ENCODE results near the gene DHX15.

Gene DHX15

DNA sequence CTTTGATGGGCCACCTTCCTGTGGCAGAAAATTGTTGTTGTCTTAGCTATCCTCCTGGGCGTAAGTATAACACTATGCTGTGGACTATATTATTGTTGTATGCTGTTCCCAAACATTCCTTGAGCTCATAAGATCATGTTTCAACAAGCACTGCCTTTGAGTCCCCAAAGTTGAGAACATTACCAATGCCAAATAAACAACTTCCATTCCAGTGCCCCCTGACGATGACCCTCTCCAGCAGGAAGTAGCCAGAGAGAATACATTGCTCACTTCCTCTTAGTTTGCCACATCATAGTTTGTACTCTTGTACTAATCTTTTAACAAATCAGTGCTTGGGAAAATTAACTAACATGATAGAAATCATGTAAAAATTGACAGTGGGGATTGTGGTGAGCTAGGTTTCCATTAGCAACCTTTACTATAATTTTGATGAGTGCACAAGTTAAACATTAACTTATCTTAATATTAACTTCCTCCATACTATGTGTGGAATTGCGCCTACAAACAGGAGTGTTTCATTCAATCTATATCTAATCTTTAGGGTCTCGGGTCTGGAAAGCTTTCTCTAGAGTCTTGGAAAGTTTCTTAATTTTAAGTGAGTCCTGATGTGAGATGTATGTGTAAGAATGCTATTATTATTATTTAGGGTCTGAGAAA, 20.3 kb upstream of the DHX15 start:
- Histone ChIP-seq H4K91ac (ENCODE audit: low read depth, low read length) (no peak overlapping the region), H3K9ac (ENCODE audit: low read length) (no peak overlapping the region), H2AFZ (ENCODE audit: insufficient read depth, low read length, poor library complexity) (no peak overlapping the region), H3K23ac (ENCODE audit: low read length) (no peak overlapping the region), H3K4ac (ENCODE audit: low read depth, low read length) (no peak overlapping the region), H2AK5ac (ENCODE audit: low read length) (no peak overlapping the region), H3K27me3 (ENCODE audit: insufficient read depth, low read length) (no peaks in the 10 kb centered on the region), H3K4me3 (ENCODE audit: low read depth, low read length) (no peak overlapping the region), H3K79me2 (ENCODE audit: control insufficient read depth, insufficient read depth, low read length, poor library complexity) (no peaks in the 10 kb centered on the region), H3K4me1 (ENCODE audit: control insufficient read depth in 1 of 2, insufficient read depth in 2 of 2, low read length in 2 of 2) (no peaks in the 10 kb centered on the region), H3K79me1 (ENCODE audit: low read length) (peaks cover 2% of the 10 kb centered on the region), H3K9me3 (ENCODE audit: insufficient read depth, low read depth, low read length) (no peaks in the 10 kb centered on the region), H3K14ac (ENCODE audit: low read length) (no peak overlapping the region), H2BK5ac (ENCODE audit: low read depth, low read length, poor library complexity) (no peak overlapping the region), H2BK12ac (ENCODE audit: low read length) (no peak overlapping the region), H4K8ac (ENCODE audit: low read depth, low read length) (no peak overlapping the region), H3K36me3 (ENCODE audit: control insufficient read depth in 1 of 2, insufficient read depth in 2 of 2, low read length in 2 of 2) (no peaks in the 10 kb centered on the region), H3K27ac (ENCODE audit: low read depth, low read length) (no peak overlapping the region), H3K18ac (ENCODE audit: low read length) (no peak overlapping the region), H2BK120ac (ENCODE audit: insufficient read depth, low read length, poor library complexity) (no peak overlapping the region), H4K12ac (ENCODE audit: low read depth, low read length) (no peak overlapping the region), H3K4me2 (ENCODE audit: low read length) (no peak overlapping the region)
- no CpG with 5 or more reads among the region's 4 CpGs for WGBS (ENCODE audit: extremely low coverage, insufficient coverage, insufficient read length)
- DNase-seq: no peak

GRCh38 chr4:24603343-24603742, 19.0 kb upstream of the DHX15 start:
- Histone ChIP-seq H2AK5ac (ENCODE audit: low read length) (no peak overlapping the region), H3K27ac (ENCODE audit: low read depth, low read length) (no peak overlapping the region), H3K18ac (ENCODE audit: low read length) (no peak overlapping the region), H4K91ac (ENCODE audit: low read depth, low read length) (no peak overlapping the region), H3K9ac (ENCODE audit: low read length) (no peak overlapping the region), H2BK12ac (ENCODE audit: low read length) (no peak overlapping the region), H3K14ac (ENCODE audit: low read length) (no peak overlapping the region), H3K9me3 (ENCODE audit: insufficient read depth, low read depth, low read length) (peaks cover 2% of the 10 kb centered on the region), H2BK120ac (ENCODE audit: insufficient read depth, low read length, poor library complexity) (no peak overlapping the region), H4K12ac (ENCODE audit: low read depth, low read length) (no peak overlapping the region), H2AFZ (ENCODE audit: insufficient read depth, low read length, poor library complexity) (no peak overlapping the region), H3K79me1 (ENCODE audit: low read length) (peaks cover 10% of the 10 kb centered on the region), H3K27me3 (ENCODE audit: insufficient read depth, low read length) (no peaks in the 10 kb centered on the region), H3K4me2 (ENCODE audit: low read length) (no peak overlapping the region), H3K36me3 (ENCODE audit: control insufficient read depth in 1 of 2, insufficient read depth in 2 of 2, low read length in 2 of 2) (no peaks in the 10 kb centered on the region), H3K4me3 (ENCODE audit: low read depth, low read length) (no peak overlapping the region), H3K4me1 (ENCODE audit: control insufficient read depth in 1 of 2, insufficient read depth in 2 of 2, low read length in 2 of 2) (peaks cover 5 to 6% of the 10 kb centered on the region in 2 experiments), H2BK5ac (ENCODE audit: low read depth, low read length, poor library complexity) (no peak overlapping the region), H3K79me2 (ENCODE audit: control insufficient read depth, insufficient read depth, low read length, poor library complexity) (no peaks in the 10 kb centered on the region), H3K23ac (ENCODE audit: low read length) (no peak overlapping the region), H3K4ac (ENCODE audit: low read depth, low read length) (no peak overlapping the region), H4K8ac (ENCODE audit: low read depth, low read length) (no peak overlapping the region)
- WGBS (ENCODE audit: extremely low coverage, insufficient coverage, insufficient read length): no CpG with 5 or more reads among the region's 6 CpGs
- DNase-seq: no peak

GRCh38 chr4:24601121-24601520, 16.8 kb upstream of the DHX15 start:
- H3K18ac ChIP-seq (ENCODE audit: low read length): no peak overlapping the region
- no peak overlapping the region for H2BK5ac ChIP-seq (ENCODE audit: low read depth, low read length, poor library complexity)
- peaks cover 12 to 14% of the 10 kb centered on the region in 2 experiments for H3K4me1 ChIP-seq (ENCODE audit: control insufficient read depth in 1 of 2, insufficient read depth in 2 of 2, low read length in 2 of 2)
- no CpG with 5 or more reads among the region's 1 CpG for WGBS (ENCODE audit: extremely low coverage, insufficient coverage, insufficient read length)
- H4K8ac ChIP-seq (ENCODE audit: low read depth, low read length): no peak overlapping the region
- H3K79me1 ChIP-seq (ENCODE audit: low read length): peaks cover 16% of the 10 kb centered on the region
- no peak overlapping the region for H3K4ac ChIP-seq (ENCODE audit: low read depth, low read length)
- no peak overlapping the region for H2AK5ac ChIP-seq (ENCODE audit: low read length)
- H2AFZ ChIP-seq (ENCODE audit: insufficient read depth, low read length, poor library complexity): no peak overlapping the region
- H3K27me3 ChIP-seq (ENCODE audit: insufficient read depth, low read length): no peaks in the 10 kb centered on the region
- no peak overlapping the region for H4K12ac ChIP-seq (ENCODE audit: low read depth, low read length)
- no peak overlapping the region for H3K14ac ChIP-seq (ENCODE audit: low read length)
- H3K27ac ChIP-seq (ENCODE audit: low read depth, low read length): no peak overlapping the region
- no peak for DNase-seq
- no peaks in the 10 kb centered on the region for H3K36me3 ChIP-seq (ENCODE audit: control insufficient read depth in 1 of 2, insufficient read depth in 2 of 2, low read length in 2 of 2)
- H2BK12ac ChIP-seq (ENCODE audit: low read length): no peak overlapping the region
- H2BK120ac ChIP-seq (ENCODE audit: insufficient read depth, low read length, poor library complexity): no peak overlapping the region
- peaks cover 2% of the 10 kb centered on the region for H3K9me3 ChIP-seq (ENCODE audit: insufficient read depth, low read depth, low read length)
- H3K79me2 ChIP-seq (ENCODE audit: control insufficient read depth, insufficient read depth, low read length, poor library complexity): no peaks in the 10 kb centered on the region
- H4K91ac ChIP-seq (ENCODE audit: low read depth, low read length): no peak overlapping the region
- H3K9ac ChIP-seq (ENCODE audit: low read length): no peak overlapping the region
- H3K23ac ChIP-seq (ENCODE audit: low read length): no peak overlapping the region
- H3K4me2 ChIP-seq (ENCODE audit: low read length): no peak overlapping the region
- no peak overlapping the region for H3K4me3 ChIP-seq (ENCODE audit: low read depth, low read length)

- Histone ChIP-seq H3K27ac (ENCODE audit: low read depth, low read length) (no peak overlapping the region), H3K27me3 (ENCODE audit: insufficient read depth, low read length) (no peaks in the 10 kb centered on the region), H2BK5ac (ENCODE audit: low read depth, low read length, poor library complexity) (peak overlapping the region; percentile 43), H2AK5ac (ENCODE audit: low read length) (peak overlapping the region; percentile 51), H2BK120ac (ENCODE audit: insufficient read depth, low read length, poor library complexity) (peak overlapping the region; percentile 76), H3K18ac (ENCODE audit: low read length) (peak overlapping the region; percentile 28), H3K9ac (ENCODE audit: low read length) (no peak overlapping the region), H3K79me2 (ENCODE audit: control insufficient read depth, insufficient read depth, low read length, poor library complexity) (no peaks in the 10 kb centered on the region), H3K4me1 (ENCODE audit: control insufficient read depth in 1 of 2, insufficient read depth in 2 of 2, low read length in 2 of 2) (peaks cover 12 to 14% of the 10 kb centered on the region in 2 experiments), H4K12ac (ENCODE audit: low read depth, low read length) (no peak overlapping the region), H3K14ac (ENCODE audit: low read length) (peak overlapping the region; percentile 3), H3K4me2 (ENCODE audit: low read length) (no peak overlapping the region), H3K79me1 (ENCODE audit: low read length) (peaks cover 16% of the 10 kb centered on the region), H2BK12ac (ENCODE audit: low read length) (peak overlapping the region; percentile 81), H3K9me3 (ENCODE audit: insufficient read depth, low read depth, low read length) (peaks cover 2% of the 10 kb centered on the region), H3K4me3 (ENCODE audit: low read depth, low read length) (no peak overlapping the region), H3K23ac (ENCODE audit: low read length) (no peak overlapping the region), H3K36me3 (ENCODE audit: control insufficient read depth in 1 of 2, insufficient read depth in 2 of 2, low read length in 2 of 2) (no peaks in the 10 kb centered on the region), H3K4ac (ENCODE audit: low read depth, low read length) (no peak overlapping the region), H4K91ac (ENCODE audit: low read depth, low read length) (peak overlapping the region; percentile 8), H4K8ac (ENCODE audit: low read depth, low read length) (no peak overlapping the region), H2AFZ (ENCODE audit: insufficient read depth, low read length, poor library complexity) (no peak overlapping the region)
- WGBS (ENCODE audit: extremely low coverage, insufficient coverage, insufficient read length): no CpG with 5 or more reads among the region's 22 CpGs
- DNase-seq: no peak
Observed at GRCh38 chr4:24599275-24599674, 14.9 kb upstream of the DHX15 start.
